Stimulated activated effector memory CD8-positive, alpha-beta T cell treated with anti-CD3 and anti-CD28 coated beads, Interleukin-12 subunit alpha, Interleukin-12 subunit beta, amount 100 ng/mL, for 72 hours (primary cell): ENCODE measurements around the gene FDX2.
"Not testable (repeated sequence)": the region's sequence is repeated elsewhere in the genome, so short reads cannot be mapped to it uniquely, and the experiment has no call there.

Experiments
- ATAC-seq: fragments of 150-1000 bp; cut with Tn5 transposase; 2 replicates; pipeline ENCODE4 v1.10.0; 2021
- DNase-seq, 2 donors: peaks; one replicate each; pipeline ENCODE4 v3.0.0; 2021 to 2022; ENCODE audit warnings: low spot score in 2 of 2
- H3K27ac Mint-ChIP-seq: one replicate; pipeline ENCODE4 v1.8.0; 2022; ENCODE audit warnings: mild to moderate bottlenecking, mixed read lengths
- H3K36me3 Mint-ChIP-seq: one replicate; pipeline ENCODE4 v1.8.0; 2022; ENCODE audit warnings: mild to moderate bottlenecking, mixed read lengths
- H3K4me1 Mint-ChIP-seq: one replicate; pipeline ENCODE4 v1.8.0; 2022; ENCODE audit warnings: mixed read lengths
- H3K4me3 Mint-ChIP-seq: one replicate; pipeline ENCODE4 v1.8.0; 2022; ENCODE audit warnings: mild to moderate bottlenecking, mixed read lengths
- H3K9me3 Mint-ChIP-seq: one replicate; pipeline ENCODE4 v1.8.0; 2022; ENCODE audit warnings: mixed read lengths

Gene FDX2

GRCh38 chr19:10338940-10339339 lies 23.1 kb upstream of the FDX2 start:
- H3K4me1 Mint-ChIP-seq: peaks cover 36% of the 10 kb centered on the region
- ATAC-seq: peak; percentile 20
- DNase-seq: peak in 1 of 2 donors; percentile 58
- peaks cover 32% of the 10 kb centered on the region for H3K36me3 Mint-ChIP-seq
- no peaks in the 10 kb centered on the region for H3K9me3 Mint-ChIP-seq
- H3K27ac Mint-ChIP-seq: peak overlapping the region; percentile 97
- peak overlapping the region; percentile 79 for H3K4me3 Mint-ChIP-seq

- Mint-ChIP-seq H3K36me3 (peaks cover 54% of the 10 kb centered on the region), H3K4me1 (peaks cover 52% of the 10 kb centered on the region)
- H3K9me3 Mint-ChIP-seq, ATAC-seq, H3K4me3 Mint-ChIP-seq, H3K27ac Mint-ChIP-seq, DNase-seq: not testable (repeated sequence)
Observed at GRCh38 chr19:10336725-10337124, 20.9 kb upstream of the FDX2 start.

- ATAC-seq: no peak
- Mint-ChIP-seq H3K9me3 (no peaks in the 10 kb centered on the region), H3K36me3 (peaks cover 67% of the 10 kb centered on the region), H3K27ac (no peak overlapping the region), H3K4me1 (peaks cover 47% of the 10 kb centered on the region), H3K4me3 (peak overlapping the region; percentile 93)
- no peak for DNase-seq
Observed at GRCh38 chr19:10335352-10335985, 19.7 kb upstream of the FDX2 start.

- peaks cover 74% of the 10 kb centered on the region for H3K36me3 Mint-ChIP-seq
- ATAC-seq (no peak), DNase-seq (peak; percentile 34 to 65)
- H3K9me3 Mint-ChIP-seq: no peaks in the 10 kb centered on the region
- peaks cover 48% of the 10 kb centered on the region for H3K4me1 Mint-ChIP-seq
- H3K4me3 Mint-ChIP-seq: peak overlapping the region; percentile 93
- no peak overlapping the region for H3K27ac Mint-ChIP-seq
Observed at GRCh38 chr19:10334588-10335351, 19.0 kb upstream of the FDX2 start.

GRCh38 chr19:10333758-10334587 lies 18.2 kb upstream of the FDX2 start:
- Mint-ChIP-seq H3K27ac (peak overlapping the region; percentile 97), H3K9me3 (no peaks in the 10 kb centered on the region), H3K4me3 (peak overlapping the region; percentile 93), H3K4me1 (peaks cover 44% of the 10 kb centered on the region), H3K36me3 (peaks cover 81% of the 10 kb centered on the region)
- no peak for DNase-seq
- ATAC-seq: peak; percentile 4

- no peaks in the 10 kb centered on the region for H3K9me3 Mint-ChIP-seq
- H3K36me3 Mint-ChIP-seq: peaks cover 90% of the 10 kb centered on the region
- H3K4me1 Mint-ChIP-seq: peaks cover 36% of the 10 kb centered on the region
- H3K27ac Mint-ChIP-seq: peak within 1 kb of the TSS; percentile 97
- ATAC-seq: peak; percentile 95
- H3K4me3 Mint-ChIP-seq: peak within 1 kb of the TSS; percentile 93
- peak; percentile 89 to 97 for DNase-seq
Observed at GRCh38 chr19:10332965-10333757, 17.3 kb upstream of the FDX2 start, which contains the start of gene RAVER1. Gene RAVER1 (minus strand): TSS chr19:10333529. CDS start chr19:10333507, 22 bp downstream.

GRCh38 chr19:10332158-10332964 lies 16.5 kb upstream of the FDX2 start:
- no peaks in the 10 kb centered on the region for H3K9me3 Mint-ChIP-seq
- H3K36me3 Mint-ChIP-seq: peaks cover 97% of the 10 kb centered on the region
- peak overlapping the region; percentile 97 for H3K27ac Mint-ChIP-seq
- H3K4me3 Mint-ChIP-seq: peak overlapping the region; percentile 93
- DNase-seq: no peak
- peaks cover 35% of the 10 kb centered on the region for H3K4me1 Mint-ChIP-seq
- peak; percentile 1 for ATAC-seq

- H3K4me1 Mint-ChIP-seq: peaks cover 30% of the 10 kb centered on the region
- no peaks in the 10 kb centered on the region for H3K9me3 Mint-ChIP-seq
- peaks cover 99% of the 10 kb centered on the region for H3K36me3 Mint-ChIP-seq
- DNase-seq (no peak), ATAC-seq (no peak)
- no peak overlapping the region for H3K4me3 Mint-ChIP-seq
- H3K27ac Mint-ChIP-seq: no peak overlapping the region
Observed at GRCh38 chr19:10329555-10329954, 13.7 kb upstream of the FDX2 start.

GRCh38 chr19:10328558-10329429 lies 13.0 kb upstream of the FDX2 start:
- ATAC-seq: no peak
- H3K4me3 Mint-ChIP-seq: no peak overlapping the region
- DNase-seq: no peak
- peaks cover 100% of the 10 kb centered on the region for H3K36me3 Mint-ChIP-seq
- H3K4me1 Mint-ChIP-seq: peaks cover 22% of the 10 kb centered on the region
- no peaks in the 10 kb centered on the region for H3K9me3 Mint-ChIP-seq
- H3K27ac Mint-ChIP-seq: no peak overlapping the region

- peaks cover 16% of the 10 kb centered on the region for H3K4me1 Mint-ChIP-seq
- no peaks in the 10 kb centered on the region for H3K9me3 Mint-ChIP-seq
- no peak overlapping the region for H3K27ac Mint-ChIP-seq
- peaks cover 100% of the 10 kb centered on the region for H3K36me3 Mint-ChIP-seq
- H3K4me3 Mint-ChIP-seq: no peak overlapping the region
- ATAC-seq: no peak
- no peak for DNase-seq
Observed at GRCh38 chr19:10327793-10328192, 12.0 kb upstream of the FDX2 start.

- no peaks in the 10 kb centered on the region for H3K9me3 Mint-ChIP-seq
- DNase-seq (no peak), ATAC-seq (no peak)
- H3K4me1 Mint-ChIP-seq: peaks cover 8% of the 10 kb centered on the region
- no peak overlapping the region for H3K27ac Mint-ChIP-seq
- H3K4me3 Mint-ChIP-seq: no peak overlapping the region
- H3K36me3 Mint-ChIP-seq: peaks cover 96% of the 10 kb centered on the region
Observed at GRCh38 chr19:10325732-10326131, 9.9 kb upstream of the FDX2 start.

GRCh38 chr19:10321874-10322835 lies 6.3 kb upstream of the FDX2 start:
- DNase-seq (no peak), ATAC-seq (no peak)
- Mint-ChIP-seq H3K36me3 (peaks cover 92% of the 10 kb centered on the region), H3K9me3 (no peaks in the 10 kb centered on the region), H3K4me1 (no peaks in the 10 kb centered on the region), H3K27ac (peak overlapping the region; percentile 2), H3K4me3 (no peak overlapping the region)
